AG04450 (cell line): ENCODE results near the gene ADARB2. TPM values are rescaled to one million over a fixed set of nuclear protein-coding genes. Genes with fewer than 3 reads are reported as not detected.

ENCODE experiments used
- CTCF ChIA-PET: fragments of 300-600, 350-600 bp; formaldehyde crosslinking; extraction: SDS; loops from one replicate; lab custom pipeline; 2022; ENCODE audit warnings: antibody characterized with exemption, inconsistent platforms; lab: Charles Lee
- POLR2A ChIA-PET: fragments of 350-600 bp; formaldehyde crosslinking; extraction: SDS; loops from one replicate; lab custom pipeline; 2021; ENCODE audit warnings: antibody characterized with exemption, inconsistent platforms; lab: Yijun Ruan, JAX
- DNase-seq: peaks from one replicate; pipeline ENCODE4 v3.0.0-alpha.2; 2011; ENCODE audit warnings: low read depth, low spot score
- H3K27ac ChIP-seq: one replicate; pipeline ENCODE4 v1.5.1; 2012; ENCODE audit warnings: low read depth, low read length, control low read depth
- H3K27me3 ChIP-seq: one replicate; pipeline ENCODE4 v1.6.0; 2012; ENCODE audit warnings: low read length; ENCODE audit not compliant: control insufficient read depth, insufficient read depth
- H3K4me3 ChIP-seq: 2 replicates; pipeline ENCODE4 v1.5.1; 2011; ENCODE audit warnings: mild to moderate bottlenecking, low read depth, low read length, control low read depth
- H3K9me3 ChIP-seq: 2 replicates; pipeline ENCODE4 v1.5.1; 2012; ENCODE audit warnings: low read length; ENCODE audit not compliant: control insufficient read depth, insufficient read depth
- CTCF ChIP-seq: IDR thresholded peaks from 2 replicates; pipeline ENCODE4 v1.5.1; 2011; ENCODE audit warnings: low read depth, low read length, control low read depth, inconsistent platforms
- polyA plus RNA-seq: library from polyadenylated mRNA; depleted of rRNA; stranded (reverse); fragments of >200 nt; gene quantifications from 2 replicates; pipeline ENCODE4 v1.2.3, GENCODE V29; 2011

Gene ADARB2
- polyA plus RNA-seq, 1 experiment: not detected

- Histone ChIP-seq H3K9me3 (no peaks in the 10 kb centered on the region; the same call in 1 of the 2 replicates), H3K27ac (no peak overlapping the region), H3K4me3 (no peak overlapping the region), H3K27me3 (peaks cover 10% of the 10 kb centered on the region)
- no peak for DNase-seq
- no peak for TF ChIP-seq CTCF
- CTCF ChIA-PET: no interaction called here
- POLR2A ChIA-PET: no interaction called here
Observed at GRCh38 chr10:1154531-1155295, 582.6 kb downstream of the ADARB2 start.

- no peak overlapping the region for H3K27ac ChIP-seq
- POLR2A ChIA-PET: no interaction called here
- CTCF ChIA-PET: no interaction called here
Observed at GRCh38 chr10:1153805-1154351, 583.4 kb downstream of the ADARB2 start.

GRCh38 chr10:1153251-1153763, 584.0 kb downstream of the ADARB2 start:
- H3K9me3 ChIP-seq: no peaks in the 10 kb centered on the region; the same call in 1 of the 2 replicates
- H3K27me3 ChIP-seq: peaks cover 10% of the 10 kb centered on the region
- no peak overlapping the region for H3K27ac ChIP-seq
- CTCF ChIA-PET: no interaction called here
- POLR2A ChIA-PET: no interaction called here
- H3K4me3 ChIP-seq: no peak overlapping the region
- TF ChIP-seq CTCF: no peak
- no peak for DNase-seq

More at GRCh38 chr10:1153805-1154351, 583.4 kb downstream of the ADARB2 start:
- DNase-seq: no peak
- no peak for TF ChIP-seq CTCF
- no peaks in the 10 kb centered on the region; the same call in 1 of the 2 replicates for H3K9me3 ChIP-seq
- no peak overlapping the region for H3K4me3 ChIP-seq
- peaks cover 10% of the 10 kb centered on the region for H3K27me3 ChIP-seq

GRCh38 chr10:1152386-1153250, 584.7 kb downstream of the ADARB2 start:
- no peak overlapping the region for H3K4me3 ChIP-seq
- POLR2A ChIA-PET: no interaction called here
- no peak for DNase-seq
- H3K27ac ChIP-seq: no peak overlapping the region
- no peak for TF ChIP-seq CTCF
- peaks cover 3% of the 10 kb centered on the region for H3K9me3 ChIP-seq
- CTCF ChIA-PET: no interaction called here
- peaks cover 10% of the 10 kb centered on the region for H3K27me3 ChIP-seq
